SK-N-MC (cell line): ENCODE measurements around the gene DHX8.

Experiments
- DNase-seq: peaks from one replicate; pipeline ENCODE4 v3.0.0-alpha.2; 2011; ENCODE audit warnings: low read depth, low spot score
- H3K27ac ChIP-seq: fragments of 200-600 bp; sonication (generic); 2 replicates; pipeline ENCODE4 v1.5.1; 2016; ENCODE audit warnings: mixed run types
- H3K36me3 ChIP-seq: fragments of 200-600 bp; sonication (generic); 2 replicates; pipeline ENCODE4 v1.6.1; 2017; ENCODE audit warnings: antibody characterized with exemption, low read length, mixed read lengths; ENCODE audit not compliant: insufficient read depth
- H3K4me3 ChIP-seq: fragments of 200-600 bp; sonication (generic); 2 replicates; pipeline ENCODE4 v1.5.1; 2016
- H3K9ac ChIP-seq: fragments of 200-600 bp; sonication (generic); 2 replicates; pipeline ENCODE4 v1.8.0; 2017; ENCODE audit warnings: mixed run types, mixed read lengths; ENCODE audit not compliant: insufficient read length
- H3K9me3 ChIP-seq: fragments of 200-600 bp; sonication (generic); 2 replicates; pipeline ENCODE4 v1.6.1; 2017; ENCODE audit warnings: low read depth, mild to moderate bottlenecking, antibody characterized with exemption, low read length, moderate library complexity, mixed read lengths
- EZH2 ChIP-seq: fragments of 200-600 bp; sonication (generic); IDR thresholded peaks from one replicate; pipeline ENCODE4 v1.6.1; 2017; ENCODE audit warnings: antibody characterized with exemption
- FOXP2 ChIP-seq: optimal IDR thresholded peaks from 2 replicates; pipeline ENCODE3; 2011; ENCODE audit warnings: mild to moderate bottlenecking, moderate library complexity; ENCODE audit not compliant: insufficient read depth; ENCODE audit errors: extremely low read length, control extremely low read depth
- POLR2AphosphoS5 ChIP-seq: IDR thresholded peaks from 2 replicates; pipeline ENCODE4 v1.6.1; 2012; ENCODE audit warnings: mild to moderate bottlenecking, low read depth, low read length, borderline replicate concordance

The DHX8 gene

DNA sequence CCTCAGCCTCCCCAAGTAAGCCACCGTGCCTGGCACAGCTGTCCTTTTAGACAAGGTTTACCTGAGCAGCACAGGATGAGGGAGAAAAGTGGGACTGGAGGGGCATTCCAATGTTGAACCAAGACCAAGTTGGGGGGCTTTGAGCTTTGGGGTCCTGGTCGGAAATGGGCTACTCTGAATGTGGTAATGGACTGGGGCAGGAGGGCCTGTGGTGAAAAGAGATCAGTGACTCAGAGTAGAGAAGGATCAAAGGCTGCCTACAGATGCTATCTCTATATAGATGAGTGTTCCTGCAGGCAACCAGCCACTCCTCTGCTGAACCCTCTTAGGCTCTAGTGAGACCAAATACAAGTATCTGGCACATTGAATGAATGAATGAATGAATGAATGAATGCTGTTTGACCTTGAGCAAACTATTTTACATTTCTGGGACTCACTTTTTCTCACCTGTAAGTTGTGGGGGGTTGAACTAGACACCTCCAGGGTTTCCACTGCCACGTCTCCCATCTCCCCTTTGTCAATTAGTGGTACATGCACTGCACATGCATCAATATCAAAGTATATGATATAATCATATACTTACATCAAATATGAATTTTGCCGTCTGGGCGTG lies 88.7 kb downstream of the DHX8 start:
- Histone ChIP-seq H3K9ac (no peak overlapping the region), H3K9me3 (no peaks in the 10 kb centered on the region), H3K27ac (no peak overlapping the region), H3K4me3 (no peak overlapping the region), H3K36me3 (no peaks in the 10 kb centered on the region)
- DNase-seq: no peak
- TF ChIP-seq POLR2AphosphoS5: no peak

GRCh38 chr17:43573579-43574321 lies 90.0 kb downstream of the DHX8 start:
- no peak overlapping the region for H3K9ac ChIP-seq

DNA sequence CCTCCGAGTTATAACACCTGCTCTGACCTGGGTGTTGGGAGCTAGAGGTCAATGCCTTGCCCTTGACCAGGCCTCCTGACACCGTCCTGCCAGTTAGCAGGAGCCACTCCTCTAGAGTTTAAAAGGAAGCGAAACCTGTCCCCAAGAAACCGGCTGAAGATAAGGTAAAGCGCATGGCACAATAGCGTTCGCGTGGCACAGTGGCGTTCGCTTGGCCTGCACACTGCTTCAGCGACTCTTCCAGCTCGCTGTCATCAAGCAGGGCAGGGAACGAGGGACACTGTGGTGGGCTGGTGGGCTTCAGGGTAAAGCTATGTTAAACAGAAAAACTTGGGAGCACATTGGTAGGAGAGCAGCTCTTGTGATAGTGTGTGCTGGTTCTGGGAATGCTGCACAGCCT lies 90.6 kb downstream of the DHX8 start:
- Histone ChIP-seq H3K4me3 (no peak overlapping the region), H3K36me3 (no peaks in the 10 kb centered on the region), H3K9me3 (no peaks in the 10 kb centered on the region), H3K27ac (no peak overlapping the region), H3K9ac (no peak overlapping the region)
- no peak for DNase-seq
- TF ChIP-seq EZH2: no peak
- TF ChIP-seq POLR2AphosphoS5: no peak
- TF ChIP-seq FOXP2: no peak

More at GRCh38 chr17:43573579-43574321, 90.0 kb downstream of the DHX8 start:
- Histone ChIP-seq H3K36me3 (no peaks in the 10 kb centered on the region), H3K27ac (no peak overlapping the region), H3K9me3 (no peaks in the 10 kb centered on the region), H3K4me3 (no peak overlapping the region)
- TF ChIP-seq EZH2 (no peak), FOXP2 (no peak), POLR2AphosphoS5 (no peak)
- no peak for DNase-seq

DNA sequence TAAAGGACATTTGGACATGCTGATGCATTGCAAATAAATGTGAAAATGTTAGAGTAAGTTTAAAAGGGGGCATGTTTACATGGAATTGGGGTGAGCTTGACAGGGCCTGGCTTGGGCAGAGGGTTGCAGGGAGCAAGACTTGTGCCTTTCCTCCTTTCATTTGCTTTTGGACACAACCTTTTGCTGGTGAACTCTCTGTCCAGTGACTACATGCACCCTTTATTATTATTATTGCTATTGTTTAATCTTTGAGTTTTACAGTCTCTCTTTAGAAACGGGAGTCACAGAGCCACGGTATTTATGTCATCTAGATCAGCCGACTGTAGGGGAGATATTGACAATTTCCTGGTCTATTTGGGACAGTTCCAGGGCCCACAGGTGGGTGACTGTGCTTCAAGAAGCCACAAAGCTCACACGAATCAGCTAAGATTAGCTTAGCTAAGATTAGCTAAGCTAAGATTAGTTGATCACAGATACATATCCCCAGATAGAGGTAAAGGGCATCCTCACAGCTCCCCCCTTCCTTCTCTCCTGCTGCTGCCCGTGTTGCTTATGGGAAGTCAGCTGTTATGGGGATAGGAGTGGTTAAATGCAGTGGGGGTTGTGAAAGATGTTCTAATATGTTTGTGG lies 91.2 kb downstream of the DHX8 start:
- H3K9me3 ChIP-seq: no peaks in the 10 kb centered on the region
- no peak for TF ChIP-seq POLR2AphosphoS5
- no peak for TF ChIP-seq EZH2
- no peak for TF ChIP-seq FOXP2
- DNase-seq: no peak
- no peak overlapping the region for H3K4me3 ChIP-seq
- no peaks in the 10 kb centered on the region for H3K36me3 ChIP-seq
- no peak overlapping the region for H3K27ac ChIP-seq
- H3K9ac ChIP-seq: no peak overlapping the region
